Amygdala (tissue), 56 donors: Measurements from ENCODE around the gene MARCKSL1.
"Not testable (repeated sequence)": the region's sequence is repeated elsewhere in the genome, so short reads cannot be mapped to it uniquely, and the experiment has no call there.

Experiments used
- DNase-seq, 56 donors: peaks; one replicate each; lab custom pipeline; 2025; lab: John Stamatoyannopoulos, UW

MARCKSL1 gene

DNA sequence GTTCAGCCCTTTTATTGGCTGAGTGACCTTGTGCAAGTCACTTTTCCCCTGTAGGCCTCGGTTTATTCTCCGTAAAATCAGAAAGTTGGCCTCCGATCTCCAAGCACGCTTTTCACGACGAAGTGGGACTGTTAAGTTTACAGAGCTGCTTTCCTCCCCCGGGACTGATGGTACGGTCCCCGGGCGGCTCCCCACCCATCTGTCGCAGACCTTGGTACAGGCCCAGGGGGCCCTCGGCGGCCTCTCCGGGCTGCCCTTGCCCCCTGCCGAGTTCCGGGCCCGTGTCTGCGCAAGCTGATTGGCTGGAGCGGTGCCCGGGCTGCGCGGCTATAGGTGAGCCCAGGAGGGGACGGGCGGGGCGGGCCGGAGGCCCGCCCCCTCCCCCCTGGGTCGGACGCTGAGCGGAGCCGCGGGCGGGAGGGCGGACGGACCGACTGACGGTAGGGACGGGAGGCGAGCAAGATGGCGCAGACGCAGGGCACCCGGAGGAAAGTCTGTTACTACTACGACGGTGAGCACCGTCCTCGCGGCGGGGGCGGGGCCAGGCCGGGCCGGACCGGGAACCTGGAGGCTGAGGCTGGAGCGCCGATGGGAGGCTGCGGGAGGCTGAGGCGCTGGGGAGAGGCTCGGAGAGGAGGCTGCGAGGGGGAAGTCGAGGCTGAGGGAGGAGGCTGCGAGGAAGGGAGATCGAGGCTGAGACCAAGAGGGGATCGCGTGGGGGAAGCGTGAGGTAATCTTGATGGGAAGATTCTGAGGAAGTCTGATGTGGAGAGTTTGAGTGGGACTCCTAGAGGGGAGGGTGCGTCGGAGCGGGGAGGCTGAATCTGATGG is 44.1 kb downstream of the MARCKSL1 start, which contains the start of gene HDAC1:
TSS of gene HDAC1 (plus strand) at position 376 of the 831 bp plus-strand sequence. CDS start at position 463, 87 bp downstream.
- DNase-seq = peak; percentile 12 to 90 (median 77)

DNA sequence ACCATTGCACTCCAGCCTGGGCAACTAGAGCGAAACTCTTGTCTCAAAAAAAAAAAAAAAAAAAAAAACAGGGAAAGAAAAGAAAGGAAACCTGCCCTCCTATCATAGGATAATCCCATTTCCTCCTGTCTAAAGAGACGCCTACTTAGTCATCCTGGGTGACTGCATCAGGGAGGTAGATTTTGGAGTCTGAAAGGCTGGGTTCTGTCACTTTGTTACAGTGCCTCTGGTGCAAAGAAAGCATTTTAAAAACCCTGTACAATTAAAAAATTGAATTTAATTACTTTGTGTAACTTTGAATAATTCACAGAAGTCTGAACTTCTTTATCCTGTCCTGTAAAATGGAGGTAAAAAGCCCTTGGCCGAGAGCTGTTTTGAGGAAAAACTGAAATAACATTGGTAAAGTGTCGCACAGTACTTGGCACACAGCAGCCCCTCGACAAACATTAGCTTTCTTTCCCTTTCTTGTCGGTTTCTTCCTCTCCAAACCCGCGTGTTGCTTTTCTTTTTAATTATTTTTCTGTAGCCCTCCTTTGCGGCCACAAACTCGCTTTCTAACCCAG is 44.8 kb downstream of the MARCKSL1 start:
- DNase-seq = no peak

DNA sequence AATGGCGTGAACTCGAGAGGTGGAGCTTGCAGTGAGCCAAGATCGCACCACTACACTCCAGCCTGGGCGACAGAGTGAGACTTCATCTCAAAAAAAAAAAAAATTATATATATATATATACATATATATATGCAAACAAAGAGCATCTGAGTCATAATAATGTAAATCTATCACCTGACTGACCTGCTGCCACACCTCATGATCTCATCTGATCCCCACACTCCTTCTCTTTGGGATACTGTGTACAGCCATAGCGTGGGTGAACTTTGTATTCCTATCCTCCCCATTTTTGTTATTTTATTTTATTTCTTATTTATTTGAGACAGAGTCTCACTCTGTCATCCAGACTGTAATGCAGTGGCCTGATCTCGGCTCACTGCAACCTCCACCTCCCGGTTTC is 46.8 kb downstream of the MARCKSL1 start:
- DNase-seq = no peak

DNA sequence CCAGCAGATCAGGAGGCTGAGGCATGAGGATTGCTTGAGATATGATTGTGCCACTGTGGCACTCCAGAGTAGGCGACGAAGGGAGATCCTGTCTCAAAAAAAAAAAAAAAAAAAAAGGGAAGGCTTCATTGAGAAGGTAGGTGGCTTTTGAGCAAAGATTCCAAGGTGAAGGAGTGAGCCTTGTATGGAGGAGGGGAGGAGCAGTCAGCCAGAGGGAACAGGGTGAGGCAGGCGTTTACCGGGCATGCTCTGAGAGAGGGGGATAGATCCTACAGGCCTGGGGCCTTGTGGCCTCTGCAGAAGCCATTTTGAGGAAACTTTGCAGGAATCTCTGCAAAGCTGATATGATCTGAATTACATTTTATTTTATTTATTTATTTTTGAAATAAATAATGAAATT is 49.3 kb downstream of the MARCKSL1 start:
- DNase-seq = no peak

DNA sequence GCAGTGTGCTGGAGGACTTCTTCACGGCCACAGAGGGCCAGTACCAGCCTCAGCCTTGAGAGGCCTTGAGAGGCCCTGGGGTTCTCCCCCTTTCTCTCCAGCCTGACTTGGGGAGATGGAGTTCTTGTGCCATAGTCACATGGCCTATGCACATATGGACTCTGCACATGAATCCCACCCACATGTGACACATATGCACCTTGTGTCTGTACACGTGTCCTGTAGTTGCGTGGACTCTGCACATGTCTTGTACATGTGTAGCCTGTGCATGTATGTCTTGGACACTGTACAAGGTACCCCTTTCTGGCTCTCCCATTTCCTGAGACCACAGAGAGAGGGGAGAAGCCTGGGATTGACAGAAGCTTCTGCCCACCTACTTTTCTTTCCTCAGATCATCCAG is 50.4 kb downstream of the MARCKSL1 start:
- no peak for DNase-seq

DNA sequence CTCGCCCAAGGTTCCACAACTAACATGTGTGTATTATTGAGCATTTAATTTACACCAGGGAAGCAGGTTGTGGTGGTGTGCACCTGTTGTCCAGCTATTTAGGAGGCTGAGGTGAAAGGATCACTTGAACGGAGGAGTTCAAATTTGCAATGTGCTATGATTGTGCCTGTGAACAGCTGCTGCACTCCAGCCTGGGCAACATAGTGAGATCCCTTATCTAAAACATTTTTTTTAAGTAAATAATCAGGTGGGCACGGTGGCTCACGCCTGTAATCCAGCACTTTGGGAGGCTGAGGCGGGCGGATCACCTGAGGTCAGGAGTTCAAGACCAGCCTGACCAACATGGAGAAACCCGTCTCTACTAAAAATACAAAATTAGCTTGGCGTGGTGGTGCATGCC is 51.3 kb downstream of the MARCKSL1 start:
- DNase-seq = not testable (repeated sequence)
